Left lung (tissue), 10 donors: ENCODE data around the gene NBAS. TPM values are rescaled to one million over a fixed set of nuclear protein-coding genes. Genes with fewer than 3 reads are reported as not detected.

Experiments used
- ATAC-seq: fragments of 200-7000 bp; cut with Tn5 transposase; one replicate; pipeline ENCODE4 v1.9.1; 2020; ENCODE audit warnings: moderate library complexity
- DNase-seq, 4 donors: peaks; one replicate each; pipeline ENCODE4 v3.0.0-alpha.2; 2013 to 2020
- H3K27ac ChIP-seq, 2 donors: fragments of 200-600 bp; sonication (generic) in 1 of 2; one replicate each; pipeline versions ENCODE4 v1.5.0 to v1.8.0; 2020 to 2021
- H3K27me3 ChIP-seq, 2 donors: fragments of 200-600 bp; sonication (generic) in 1 of 2; one replicate each; pipeline versions ENCODE4 v1.5.0 to v1.8.0; 2020 to 2021
- H3K36me3 ChIP-seq, 2 donors: fragments of 200-600 bp; sonication (generic) in 1 of 2; one replicate each; pipeline versions ENCODE4 v1.5.0 to v1.8.0; 2020 to 2021
- H3K4me1 ChIP-seq, 2 donors: fragments of 200-600 bp; one replicate each; pipeline ENCODE4 v1.8.0; 2021
- H3K4me3 ChIP-seq, 2 donors: fragments of 200-600 bp; sonication (generic) in 1 of 2; one replicate each; pipeline versions ENCODE4 v1.5.0 to v1.8.0; 2020 to 2021; ENCODE audit warnings: mild to moderate bottlenecking in 1 of 2
- H3K9me3 ChIP-seq, 2 donors: fragments of 200-600 bp; sonication (generic) in 1 of 2; one replicate each; pipeline versions ENCODE4 v1.5.0 to v1.8.0; 2020 to 2021
- intact Hi-C, 2 donors: fragments of 100-400 bp; cut with DNase I; formaldehyde crosslinking; loops; one replicate each; pipeline versions ENCODE4 v1.11.2 to v1.14.2; 2022
- polyA plus RNA-seq, 6 donors: library from polyadenylated mRNA; unstranded; fragments of 120-200 nt; gene quantifications; one replicate each; pipeline ENCODE4 v1.2.1, GENCODE V29; 2013; ENCODE audit not compliant: insufficient read length in 6 of 6
- total RNA-seq, 2 donors: library from RNA; stranded (reverse); fragmentation: NEBNext Ultra II Directional; extraction: Animal tissue kit (Norgen Biotek cat#: 25700); gene quantifications; one replicate each; pipeline ENCODE4 v1.2.1, GENCODE V29; 2021
- TF ChIP-seq, protein P1 (sequence below), 2 donors: fragments of 200-600 bp; sonication (generic) in 1 of 2; IDR thresholded peaks; one replicate each; pipeline versions ENCODE4 v1.5.0 to v1.8.0; 2021; ENCODE audit warnings: antibody characterized with exemption in 2 of 2
- donor health status: DM: no; HTN: yes; CAD: no.
- donor health status: DM: no; HTN: no; CAD: no.

NBAS gene
- total and polyA plus RNA-seq, 8 donors = 36.6 to 57.4 (median 46.3) TPM

DNA sequence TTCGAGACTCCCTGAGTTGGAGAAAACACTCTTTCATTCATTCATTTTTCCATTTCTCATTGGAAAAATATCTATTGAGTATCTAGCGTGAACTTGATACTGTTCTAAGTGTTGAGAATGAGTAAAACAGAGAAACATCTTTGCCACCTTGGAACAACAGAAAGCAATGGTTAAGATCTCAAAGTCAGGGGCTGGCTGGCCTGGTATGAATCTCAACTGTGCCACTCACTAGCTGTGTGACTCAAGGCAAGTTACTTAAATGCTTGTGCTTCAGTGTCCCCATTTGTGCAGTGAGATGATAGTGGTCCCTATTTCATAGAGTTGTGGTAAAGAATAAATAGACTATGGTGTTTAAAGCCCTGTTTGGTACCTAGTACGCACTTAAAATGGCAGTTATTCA lies 415.2 kb downstream of the NBAS start:
- ATAC-seq (no peak), DNase-seq (no peak)
- Histone ChIP-seq H3K4me3 (no peak overlapping the region), H3K27ac (no peak overlapping the region), H3K27me3 (no peaks in the 10 kb centered on the region), H3K4me1 (peaks cover 0 to 7% of the 10 kb centered on the region in 2 donors), H3K36me3 (no peaks in the 10 kb centered on the region), H3K9me3 (no peaks in the 10 kb centered on the region)
- intact Hi-C loops = no loop called here
- TF ChIP-seq, protein P1, sequence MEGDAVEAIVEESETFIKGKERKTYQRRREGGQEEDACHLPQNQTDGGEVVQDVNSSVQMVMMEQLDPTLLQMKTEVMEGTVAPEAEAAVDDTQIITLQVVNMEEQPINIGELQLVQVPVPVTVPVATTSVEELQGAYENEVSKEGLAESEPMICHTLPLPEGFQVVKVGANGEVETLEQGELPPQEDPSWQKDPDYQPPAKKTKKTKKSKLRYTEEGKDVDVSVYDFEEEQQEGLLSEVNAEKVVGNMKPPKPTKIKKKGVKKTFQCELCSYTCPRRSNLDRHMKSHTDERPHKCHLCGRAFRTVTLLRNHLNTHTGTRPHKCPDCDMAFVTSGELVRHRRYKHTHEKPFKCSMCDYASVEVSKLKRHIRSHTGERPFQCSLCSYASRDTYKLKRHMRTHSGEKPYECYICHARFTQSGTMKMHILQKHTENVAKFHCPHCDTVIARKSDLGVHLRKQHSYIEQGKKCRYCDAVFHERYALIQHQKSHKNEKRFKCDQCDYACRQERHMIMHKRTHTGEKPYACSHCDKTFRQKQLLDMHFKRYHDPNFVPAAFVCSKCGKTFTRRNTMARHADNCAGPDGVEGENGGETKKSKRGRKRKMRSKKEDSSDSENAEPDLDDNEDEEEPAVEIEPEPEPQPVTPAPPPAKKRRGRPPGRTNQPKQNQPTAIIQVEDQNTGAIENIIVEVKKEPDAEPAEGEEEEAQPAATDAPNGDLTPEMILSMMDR (IDR thresholded peaks at IDR 0.05) = no peak

DNA sequence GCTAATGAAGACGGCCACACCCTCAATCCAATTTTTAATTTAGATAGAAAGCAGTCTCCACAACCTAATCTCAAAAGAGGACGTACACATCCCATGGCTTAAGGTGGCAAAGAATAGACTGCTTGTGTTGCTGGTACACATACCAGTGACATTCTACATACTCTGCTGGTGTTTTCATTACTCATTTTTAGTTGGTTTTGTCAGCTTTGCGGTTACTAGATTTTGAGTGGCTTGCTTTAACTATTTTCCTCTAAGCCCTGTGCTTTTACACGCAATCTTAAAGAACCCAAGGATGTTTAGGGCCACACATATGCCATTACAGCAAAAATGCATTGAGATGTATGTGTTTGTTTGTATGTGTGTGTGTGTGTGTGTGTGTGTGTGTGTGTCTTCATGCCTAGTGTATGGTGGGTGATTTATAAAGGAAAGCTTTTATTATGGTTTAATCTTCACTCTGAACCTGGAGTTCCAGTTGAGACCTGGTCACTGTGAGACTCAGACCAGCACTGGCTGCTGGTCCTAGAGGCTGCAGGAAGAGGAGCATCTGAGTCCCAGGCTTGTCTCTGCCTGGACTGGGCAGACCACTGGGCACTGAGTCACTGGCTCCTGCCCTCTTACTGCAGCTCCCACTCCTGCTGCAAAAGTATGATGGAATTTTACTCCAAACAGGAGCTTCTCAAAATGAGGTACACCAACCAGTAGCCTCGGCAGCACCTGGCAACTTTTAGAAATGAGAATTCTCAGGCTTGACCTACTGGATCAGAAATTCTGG lies 415.9 kb downstream of the NBAS start:
- H3K36me3 ChIP-seq = no peaks in the 10 kb centered on the region
- DNase-seq (no peak), ATAC-seq (no peak)
- intact Hi-C loops = no loop called here
- no peak overlapping the region for H3K27ac ChIP-seq
- peaks cover 0 to 3% of the 10 kb centered on the region in 2 donors for H3K9me3 ChIP-seq
- H3K4me3 ChIP-seq = no peak overlapping the region
- peaks cover 0 to 7% of the 10 kb centered on the region in 2 donors for H3K4me1 ChIP-seq
- no peaks in the 10 kb centered on the region for H3K27me3 ChIP-seq
- TF ChIP-seq, protein P1 (IDR thresholded peaks at IDR 0.05) = no peak

DNA sequence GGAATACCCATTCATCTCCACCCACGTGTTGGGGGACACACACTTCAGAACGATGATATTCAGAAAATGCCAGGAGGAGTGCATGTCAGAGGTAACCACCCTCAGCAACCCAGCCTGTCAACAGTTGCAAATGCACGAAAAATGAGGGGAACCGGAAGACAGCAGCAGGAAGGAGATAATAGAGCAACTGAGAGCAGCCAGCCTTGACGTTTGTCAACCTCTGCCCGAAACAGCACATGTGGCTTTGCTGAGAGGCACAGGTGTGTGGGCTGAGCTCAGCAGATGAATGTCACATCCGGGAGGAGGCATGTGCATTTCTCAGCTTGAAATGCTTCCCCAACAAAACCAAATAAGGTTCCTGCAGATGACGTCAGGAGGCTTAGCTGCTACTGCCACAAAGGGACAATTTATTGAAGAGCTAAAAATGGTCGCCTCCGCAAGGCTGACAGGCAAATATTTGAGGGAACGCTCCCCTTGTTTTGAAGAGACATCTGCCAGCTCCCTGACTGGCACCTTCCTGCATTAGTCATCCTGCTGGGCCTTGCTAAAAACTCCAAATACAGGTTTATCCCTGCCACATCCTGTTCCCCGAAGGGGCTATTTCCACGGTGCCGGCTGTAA lies 419.0 kb downstream of the NBAS start:
- intact Hi-C loops = no loop called here
- TF ChIP-seq, protein P1 (IDR thresholded peaks at IDR 0.05) = no peak
- H3K9me3 ChIP-seq = peaks cover 0 to 10% of the 10 kb centered on the region in 2 donors
- H3K27ac ChIP-seq = no peak overlapping the region
- peaks cover 0 to 7% of the 10 kb centered on the region in 2 donors for H3K4me1 ChIP-seq
- no peak for ATAC-seq
- no peaks in the 10 kb centered on the region for H3K36me3 ChIP-seq
- peak in 1 of 4 donors; percentile 36 for DNase-seq
- no peaks in the 10 kb centered on the region for H3K27me3 ChIP-seq
- H3K4me3 ChIP-seq = no peak overlapping the region

DNA sequence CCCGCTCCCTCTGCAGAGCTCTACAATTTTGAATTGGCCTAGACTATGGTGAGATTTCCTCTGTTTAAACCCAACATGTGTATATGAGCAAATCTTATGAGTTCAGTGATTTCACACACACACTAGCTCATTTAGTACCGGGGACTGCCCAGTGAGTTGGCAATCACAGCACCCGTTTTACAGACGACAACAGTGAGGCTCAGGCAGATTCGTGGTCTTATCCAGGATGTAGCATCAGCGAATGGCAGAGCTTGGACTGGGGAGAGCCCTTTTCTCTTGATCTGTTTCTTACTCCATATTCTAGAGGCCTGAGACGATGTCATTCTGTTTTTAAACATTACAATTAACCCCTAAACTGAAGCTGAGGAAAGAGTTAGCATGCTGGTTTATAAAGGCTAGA lies 419.9 kb downstream of the NBAS start:
- H3K4me1 ChIP-seq = peaks cover 0 to 7% of the 10 kb centered on the region in 2 donors
- no peak overlapping the region for H3K4me3 ChIP-seq
- DNase-seq (no peak), ATAC-seq (no peak)
- no peaks in the 10 kb centered on the region for H3K36me3 ChIP-seq
- intact Hi-C loops = no loop called here
- TF ChIP-seq, protein P1 (IDR thresholded peaks at IDR 0.05) = no peak
- H3K27ac ChIP-seq = no peak overlapping the region
- H3K9me3 ChIP-seq = peaks cover 0 to 10% of the 10 kb centered on the region in 2 donors
- H3K27me3 ChIP-seq = no peaks in the 10 kb centered on the region

GRCh38 chr2:15136639-15137038 lies 424.5 kb downstream of the NBAS start:
- Histone ChIP-seq H3K27me3 (no peaks in the 10 kb centered on the region), H3K36me3 (no peaks in the 10 kb centered on the region), H3K4me3 (no peak overlapping the region), H3K4me1 (peaks cover 0 to under 1% of the 10 kb centered on the region in 2 donors), H3K27ac (no peak overlapping the region), H3K9me3 (peaks cover 0 to 10% of the 10 kb centered on the region in 2 donors)
- ATAC-seq = no peak
- intact Hi-C loops = no loop called here
- DNase-seq = no peak
- TF ChIP-seq, protein P1 (IDR thresholded peaks at IDR 0.05) = no peak
